SK-N-SH treated with all-trans-retinoic acid at 6 μM for 48 hours (cell line): ENCODE results near the gene CLDN24.

ENCODE experiments used
- ATAC-seq: fragments of 200-7000 bp; cut with Tn5 transposase; 3 replicates; pipeline ENCODE4 v1.9.1; 2020; ENCODE audit warnings: mild to moderate bottlenecking, moderate library complexity
- ARNTL ChIP-seq: fragments of 450-650 bp; formaldehyde crosslinking; IDR thresholded peaks from 2 replicates; pipeline ENCODE4 v1.5.0; 2020; ENCODE audit warnings: low read depth, mild to moderate bottlenecking, moderate library complexity, borderline replicate concordance
- BACH2 ChIP-seq: fragments of 250-450 bp; sonication (Bioruptor Pico); IDR thresholded peaks from 2 replicates; pipeline ENCODE4 v1.9.0; 2021; ENCODE audit warnings: mild to moderate bottlenecking, borderline replicate concordance
- CREB5 ChIP-seq: fragments of 250-450 bp; sonication (Bioruptor Pico); IDR thresholded peaks from 2 replicates; pipeline ENCODE4 v1.5.1; 2020; ENCODE audit warnings: low read depth, mild to moderate bottlenecking, moderate library complexity
- ESRRG ChIP-seq: fragments of 250-450 bp; sonication (Bioruptor Pico); IDR thresholded peaks from 2 replicates; pipeline ENCODE4 v1.6.1; 2021; ENCODE audit warnings: mild to moderate bottlenecking
- GLIS3 ChIP-seq: fragments of 250-450 bp; sonication (Bioruptor Pico); IDR thresholded peaks from 2 replicates; pipeline ENCODE4 v1.5.0; 2020; ENCODE audit warnings: mild to moderate bottlenecking, moderate library complexity
- ISL1 ChIP-seq: fragments of 250-450 bp; sonication (Bioruptor Pico); IDR thresholded peaks from 2 replicates; pipeline ENCODE4 v2.1.2; 2022; ENCODE audit warnings: mild to moderate bottlenecking, moderate library complexity
- PPARA ChIP-seq: fragments of 250-450 bp; sonication (Bioruptor Pico); IDR thresholded peaks from 2 replicates; pipeline ENCODE4 v1.5.0; 2020; ENCODE audit warnings: mild to moderate bottlenecking, borderline replicate concordance
- RARB ChIP-seq: fragments of 250-450 bp; sonication (Bioruptor Pico); IDR thresholded peaks from 2 replicates; pipeline ENCODE4 v1.8.0; 2021; ENCODE audit warnings: mild to moderate bottlenecking, moderate library complexity
- SNAI2 ChIP-seq: fragments of 250-450 bp; sonication (Bioruptor Pico); IDR thresholded peaks from 2 replicates; pipeline ENCODE4 v1.5.0; 2020; ENCODE audit warnings: mild to moderate bottlenecking, moderate library complexity
- TCF4 ChIP-seq: fragments of 250-450 bp; sonication (Bioruptor Pico); IDR thresholded peaks from 2 replicates; pipeline ENCODE4 v1.8.0; 2021; ENCODE audit warnings: mild to moderate bottlenecking, moderate library complexity, borderline replicate concordance
- TOX ChIP-seq: fragments of 250-450 bp; sonication (Bioruptor Pico); IDR thresholded peaks from 2 replicates; pipeline ENCODE4 v1.8.0; 2021; ENCODE audit warnings: mild to moderate bottlenecking, moderate library complexity, borderline replicate concordance
- TSHZ2 ChIP-seq: fragments of 250-450 bp; sonication (Bioruptor Pico); IDR thresholded peaks from 2 replicates; pipeline ENCODE4 v1.5.0; 2020; ENCODE audit warnings: mild to moderate bottlenecking, moderate library complexity
- ZC3H10 ChIP-seq: fragments of 250-450 bp; sonication (Bioruptor Pico); IDR thresholded peaks from 2 replicates; pipeline ENCODE4 v1.5.1; 2021; ENCODE audit warnings: mild to moderate bottlenecking, moderate library complexity
- ZFP30 ChIP-seq: fragments of 450-650 bp; formaldehyde crosslinking; IDR thresholded peaks from 2 replicates; pipeline ENCODE4 v1.5.0; 2022; ENCODE audit warnings: mild to moderate bottlenecking, moderate library complexity
- ZNF70 ChIP-seq: fragments of 450-650 bp; formaldehyde crosslinking; IDR thresholded peaks from 2 replicates; pipeline ENCODE4 v1.5.0; 2020; ENCODE audit warnings: mild to moderate bottlenecking, moderate library complexity
- ZNF8 ChIP-seq: fragments of 450-650 bp; formaldehyde crosslinking; IDR thresholded peaks from 2 replicates; pipeline ENCODE4 v1.5.0; 2020; ENCODE audit warnings: mild to moderate bottlenecking, moderate library complexity
- TF ChIP-seq, protein P1 (sequence below): fragments of 250-450 bp; sonication (Bioruptor Pico); IDR thresholded peaks from 2 replicates; pipeline ENCODE4 v1.5.1; 2021; ENCODE audit warnings: mild to moderate bottlenecking, moderate library complexity
- TF ChIP-seq, protein P2 (sequence below): fragments of 250-450 bp; sonication (Bioruptor Pico); IDR thresholded peaks from 2 replicates; pipeline ENCODE4 v1.8.0; 2020; ENCODE audit warnings: mild to moderate bottlenecking, moderate library complexity, borderline replicate concordance
- TF ChIP-seq, protein P3 (sequence below): fragments of 250-450 bp; sonication (Bioruptor Pico); IDR thresholded peaks from 2 replicates; pipeline ENCODE4 v1.8.0; 2021; ENCODE audit warnings: low read depth, mild to moderate bottlenecking, moderate library complexity, borderline replicate concordance

Gene CLDN24

DNA sequence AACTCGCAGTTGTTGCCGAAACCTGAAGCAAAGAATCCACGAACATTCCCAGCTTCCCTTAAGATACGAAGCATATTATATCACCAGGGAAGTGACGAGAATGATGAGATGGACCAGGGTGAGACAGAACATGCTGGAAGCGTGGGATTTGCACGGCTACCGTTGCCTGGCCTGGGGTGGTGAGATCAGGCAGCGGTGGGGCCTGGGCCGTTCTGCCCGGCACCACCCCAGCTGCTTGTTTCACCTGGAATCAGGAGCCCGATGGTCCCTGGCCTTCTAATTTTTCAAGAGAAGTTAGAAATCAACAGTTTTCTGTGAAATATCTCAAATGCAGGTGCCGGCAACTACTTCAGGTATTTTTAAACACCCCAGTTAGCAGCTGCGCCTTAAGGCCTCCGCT is 7.9 kb downstream of the CLDN24 start (continued):
- TF ChIP-seq CREB5 (CRISPR knock-in tag) (no peak), RARB (no peak), SNAI2 (no peak), TOX (CRISPR knock-in tag) (no peak)

DNA sequence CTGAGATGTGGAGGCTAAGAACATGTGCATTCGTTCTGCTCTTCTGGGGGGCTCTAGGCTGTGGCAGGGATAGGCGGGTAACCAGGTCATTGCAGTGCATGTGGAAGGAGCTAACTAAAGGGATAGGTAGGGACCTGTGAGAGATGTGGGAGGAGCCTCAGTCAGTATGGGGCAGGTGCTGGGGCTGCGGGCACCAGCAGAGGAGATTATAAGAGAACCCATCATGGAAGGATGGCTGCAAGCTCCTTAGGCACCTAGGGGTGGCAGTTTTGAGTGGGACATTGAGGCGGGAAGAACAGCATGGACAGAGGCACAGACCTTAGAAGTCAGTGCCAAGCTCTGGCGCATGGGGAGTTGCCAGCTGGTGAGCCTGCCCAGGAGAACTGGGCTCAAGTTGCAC is 9.4 kb downstream of the CLDN24 start:
- TF ChIP-seq, protein P1, sequence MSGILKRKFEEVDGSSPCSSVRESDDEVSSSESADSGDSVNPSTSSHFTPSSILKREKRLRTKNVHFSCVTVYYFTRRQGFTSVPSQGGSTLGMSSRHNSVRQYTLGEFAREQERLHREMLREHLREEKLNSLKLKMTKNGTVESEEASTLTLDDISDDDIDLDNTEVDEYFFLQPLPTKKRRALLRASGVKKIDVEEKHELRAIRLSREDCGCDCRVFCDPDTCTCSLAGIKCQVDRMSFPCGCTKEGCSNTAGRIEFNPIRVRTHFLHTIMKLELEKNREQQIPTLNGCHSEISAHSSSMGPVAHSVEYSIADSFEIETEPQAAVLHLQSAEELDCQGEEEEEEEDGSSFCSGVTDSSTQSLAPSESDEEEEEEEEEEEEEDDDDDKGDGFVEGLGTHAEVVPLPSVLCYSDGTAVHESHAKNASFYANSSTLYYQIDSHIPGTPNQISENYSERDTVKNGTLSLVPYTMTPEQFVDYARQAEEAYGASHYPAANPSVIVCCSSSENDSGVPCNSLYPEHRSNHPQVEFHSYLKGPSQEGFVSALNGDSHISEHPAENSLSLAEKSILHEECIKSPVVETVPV (CRISPR knock-in tag): no peak
- TF ChIP-seq SNAI2: no peak
- no peak for TF ChIP-seq ZNF70
- no peak for TF ChIP-seq CREB5 (CRISPR knock-in tag)
- no peak for TF ChIP-seq BACH2
- TF ChIP-seq ARNTL: no peak
- no peak for TF ChIP-seq PPARA (CRISPR knock-in tag)
- no peak for TF ChIP-seq ISL1 (CRISPR knock-in tag)
- TF ChIP-seq GLIS3 (CRISPR knock-in tag): no peak
- ATAC-seq: no peak

DNA sequence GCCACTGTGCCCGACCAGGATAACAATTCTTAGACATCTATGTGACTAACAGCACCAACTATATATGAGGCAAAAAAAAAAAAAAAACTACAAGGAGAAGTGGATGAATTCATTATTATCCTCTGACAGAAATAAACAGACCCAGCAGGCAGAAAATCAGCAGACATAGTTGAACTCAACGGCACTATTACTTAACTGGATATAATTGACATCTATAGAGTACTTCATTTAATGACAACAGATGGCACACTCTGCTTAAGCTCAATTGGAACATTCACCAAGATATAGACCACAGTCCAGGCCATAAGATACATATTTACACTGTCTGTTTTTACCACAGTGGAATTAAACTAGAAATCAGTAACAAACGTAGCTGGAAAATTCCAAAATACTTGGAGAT is 15.4 kb downstream of the CLDN24 start:
- ATAC-seq: no peak
- no peak for TF ChIP-seq ZC3H10 (CRISPR knock-in tag)
- TF ChIP-seq BACH2: no peak
- TF ChIP-seq ARNTL: no peak
- no peak for TF ChIP-seq ZNF70
- no peak for TF ChIP-seq ZNF8 (CRISPR knock-in tag)
- no peak for TF ChIP-seq ISL1 (CRISPR knock-in tag)
- TF ChIP-seq, protein P1 (CRISPR knock-in tag): no peak
- TF ChIP-seq SNAI2: no peak
- no peak for TF ChIP-seq ESRRG (CRISPR knock-in tag)
- no peak for TF ChIP-seq TCF4 (CRISPR knock-in tag)
- TF ChIP-seq, protein P2, sequence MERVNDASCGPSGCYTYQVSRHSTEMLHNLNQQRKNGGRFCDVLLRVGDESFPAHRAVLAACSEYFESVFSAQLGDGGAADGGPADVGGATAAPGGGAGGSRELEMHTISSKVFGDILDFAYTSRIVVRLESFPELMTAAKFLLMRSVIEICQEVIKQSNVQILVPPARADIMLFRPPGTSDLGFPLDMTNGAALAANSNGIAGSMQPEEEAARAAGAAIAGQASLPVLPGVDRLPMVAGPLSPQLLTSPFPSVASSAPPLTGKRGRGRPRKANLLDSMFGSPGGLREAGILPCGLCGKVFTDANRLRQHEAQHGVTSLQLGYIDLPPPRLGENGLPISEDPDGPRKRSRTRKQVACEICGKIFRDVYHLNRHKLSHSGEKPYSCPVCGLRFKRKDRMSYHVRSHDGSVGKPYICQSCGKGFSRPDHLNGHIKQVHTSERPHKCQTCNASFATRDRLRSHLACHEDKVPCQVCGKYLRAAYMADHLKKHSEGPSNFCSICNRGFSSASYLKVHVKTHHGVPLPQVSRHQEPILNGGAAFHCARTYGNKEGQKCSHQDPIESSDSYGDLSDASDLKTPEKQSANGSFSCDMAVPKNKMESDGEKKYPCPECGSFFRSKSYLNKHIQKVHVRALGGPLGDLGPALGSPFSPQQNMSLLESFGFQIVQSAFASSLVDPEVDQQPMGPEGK: no peak
- TF ChIP-seq ZFP30 (CRISPR knock-in tag): no peak
- TF ChIP-seq TSHZ2 (CRISPR knock-in tag): no peak
- TF ChIP-seq, protein P3, sequence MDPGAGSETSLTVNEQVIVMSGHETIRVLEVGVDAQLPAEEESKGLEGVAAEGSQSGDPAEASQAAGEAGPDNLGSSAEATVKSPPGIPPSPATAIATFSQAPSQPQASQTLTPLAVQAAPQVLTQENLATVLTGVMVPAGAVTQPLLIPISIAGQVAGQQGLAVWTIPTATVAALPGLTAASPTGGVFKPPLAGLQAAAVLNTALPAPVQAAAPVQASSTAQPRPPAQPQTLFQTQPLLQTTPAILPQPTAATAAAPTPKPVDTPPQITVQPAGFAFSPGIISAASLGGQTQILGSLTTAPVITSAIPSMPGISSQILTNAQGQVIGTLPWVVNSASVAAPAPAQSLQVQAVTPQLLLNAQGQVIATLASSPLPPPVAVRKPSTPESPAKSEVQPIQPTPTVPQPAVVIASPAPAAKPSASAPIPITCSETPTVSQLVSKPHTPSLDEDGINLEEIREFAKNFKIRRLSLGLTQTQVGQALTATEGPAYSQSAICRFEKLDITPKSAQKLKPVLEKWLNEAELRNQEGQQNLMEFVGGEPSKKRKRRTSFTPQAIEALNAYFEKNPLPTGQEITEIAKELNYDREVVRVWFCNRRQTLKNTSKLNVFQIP (CRISPR knock-in tag): no peak
